RKO (cell line): ENCODE data around the gene PTER.

Experiments used
- DNase-seq: peaks from one replicate; pipeline ENCODE4 v3.0.0-alpha.2; 2016; ENCODE audit warnings: low spot score

The PTER gene

DNA sequence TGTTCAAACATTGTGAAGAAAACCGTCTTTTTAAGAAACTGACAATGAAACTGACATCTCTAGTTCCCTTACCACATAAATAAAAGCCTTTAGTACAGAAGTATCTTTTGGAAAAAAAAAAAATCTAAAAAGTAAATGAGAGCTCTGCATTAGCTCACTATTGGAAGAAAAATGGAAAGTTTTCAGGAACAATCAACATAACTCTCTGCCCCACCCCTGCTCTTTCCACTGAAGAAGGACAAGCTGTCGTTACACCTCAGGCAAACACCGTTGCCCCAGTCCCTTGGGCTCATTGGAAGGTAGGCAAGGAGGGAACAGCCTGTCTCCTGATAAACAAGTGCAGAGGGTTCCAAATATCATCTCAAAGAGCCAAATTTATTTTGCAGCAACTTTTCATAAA lies 107.3 kb downstream of the PTER start:
- DNase-seq: no peak

DNA sequence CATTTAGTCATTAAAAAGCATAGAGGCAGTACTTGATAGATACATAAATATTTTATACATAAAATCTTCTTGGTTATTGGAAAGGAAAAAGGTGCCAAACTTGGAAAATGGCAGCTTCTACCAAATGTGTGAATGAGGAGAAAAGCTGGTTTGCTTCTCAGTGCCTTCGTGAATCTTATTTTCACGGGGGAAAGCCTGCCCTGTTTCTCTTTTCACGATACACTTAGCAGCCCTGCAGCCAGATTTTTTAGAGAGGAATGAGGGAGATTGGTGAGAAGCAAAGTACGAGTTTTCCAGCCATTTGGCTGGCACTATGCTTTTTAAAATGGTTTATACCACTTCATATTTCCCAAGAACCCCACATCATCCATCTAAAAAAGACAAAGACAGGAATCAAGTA lies 107.8 kb downstream of the PTER start:
- no peak for DNase-seq

DNA sequence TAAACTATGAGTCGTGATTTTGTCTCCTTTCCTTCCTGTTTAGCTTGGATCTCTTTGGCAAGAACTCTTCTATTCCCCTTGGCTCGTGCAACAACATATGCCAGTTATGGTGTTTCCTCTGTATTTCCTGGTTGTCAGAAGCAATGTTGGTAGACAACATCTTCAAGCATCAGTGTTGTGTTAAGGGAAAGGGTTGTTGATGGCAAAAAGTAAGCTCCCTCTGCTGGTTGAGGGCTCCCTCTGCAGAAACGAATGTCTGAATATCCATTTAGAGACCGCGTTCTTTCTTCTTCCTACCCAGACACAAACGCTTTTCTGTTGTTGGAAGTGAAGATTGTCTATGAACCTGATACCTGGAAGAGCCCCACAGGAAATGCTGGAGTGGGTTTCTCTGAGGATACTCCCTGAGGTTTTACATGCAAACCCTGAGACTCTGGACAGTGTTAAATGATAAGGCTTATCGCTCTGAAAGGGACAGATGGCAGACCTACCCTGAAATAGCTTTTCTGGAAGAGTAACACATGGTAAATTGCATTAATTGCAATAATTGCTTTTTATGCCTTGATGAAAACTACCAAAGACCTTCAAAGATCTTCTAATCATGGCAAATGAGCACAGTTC lies 108.4 kb downstream of the PTER start:
- peak; percentile 68 for DNase-seq

DNA sequence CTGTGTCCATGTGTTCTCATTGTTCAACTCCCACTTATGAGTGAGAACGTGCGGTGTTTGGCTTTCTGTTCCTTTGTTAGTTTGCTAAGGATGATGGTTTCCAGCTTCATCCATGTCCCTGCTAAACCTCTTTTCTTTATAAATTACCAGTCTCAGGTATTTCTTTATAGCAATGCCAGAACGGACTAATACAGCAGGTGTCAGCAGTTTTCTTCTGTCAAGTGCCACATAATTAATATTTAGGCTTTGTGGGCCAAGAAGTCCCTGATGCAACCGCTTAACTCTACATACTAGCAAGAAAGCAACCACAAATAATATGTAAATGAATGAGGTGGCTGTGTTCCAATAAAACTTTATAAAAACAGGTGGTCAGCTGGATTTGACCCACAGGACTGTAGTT lies 111.2 kb downstream of the PTER start:
- no peak for DNase-seq

DNA sequence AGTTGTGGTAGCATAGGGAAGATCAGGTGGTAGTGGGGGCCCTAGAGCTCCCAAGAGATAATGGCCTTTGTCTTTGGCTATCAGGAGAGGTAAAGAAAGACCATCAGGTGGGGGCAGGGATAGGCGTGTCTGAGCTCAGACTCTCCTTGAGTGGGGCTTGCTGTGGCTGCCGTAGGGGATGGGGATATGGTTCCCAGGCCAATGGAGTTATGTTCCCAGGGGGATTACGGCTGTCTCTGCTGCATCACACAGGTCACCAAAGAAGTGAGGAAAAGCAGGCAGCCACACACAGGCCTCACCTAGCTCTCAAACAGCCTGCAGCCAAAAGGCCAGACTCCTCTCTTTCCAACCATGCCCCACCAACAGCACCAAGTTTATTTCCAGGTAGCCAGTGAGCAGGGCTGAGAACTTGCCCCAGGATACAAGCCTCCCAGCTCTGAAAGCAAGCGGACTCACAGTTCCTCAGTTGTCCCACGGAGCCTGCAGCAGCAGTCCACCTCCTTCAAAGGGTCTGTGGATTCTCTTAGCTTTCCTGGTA lies 122.5 kb downstream of the PTER start:
- DNase-seq: no peak

DNA sequence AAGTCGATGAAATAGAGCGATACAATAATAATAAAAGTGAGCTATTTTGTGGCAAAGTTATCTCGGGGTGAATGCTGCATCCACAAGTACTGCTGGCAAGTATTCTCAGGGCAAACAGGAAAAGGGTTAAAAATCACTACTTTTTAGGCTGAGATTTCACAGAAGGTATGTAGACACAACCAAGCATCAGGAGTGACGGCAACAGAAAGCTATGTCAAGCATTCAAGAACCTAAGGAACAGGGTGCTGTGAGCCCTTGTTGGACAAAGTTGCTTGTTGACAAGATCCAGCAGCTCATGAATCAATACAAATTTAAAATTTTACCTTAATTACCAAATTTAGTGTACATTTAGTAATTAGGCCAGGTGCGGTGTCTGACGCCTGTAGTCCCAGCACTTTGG lies 126.1 kb downstream of the PTER start:
- no peak for DNase-seq
